Measurements from ENCODE around the gene IFNGR2. TPM values are rescaled to one million over a fixed set of nuclear protein-coding genes. Genes with fewer than 3 reads are reported as not detected.

The IFNGR2 gene
- total RNA-seq, 1 donor from 2014 or later, result 63.0 TPM

GRCh38 chr21:33390479-33390878, 12.7 kb upstream of the IFNGR2 start:
- DNase-seq (ENCODE audit: low spot score, unreplicated experiment), result no peak
- H3K27me3 Mint-ChIP-seq, result no peaks in the 10 kb centered on the region
- no peak overlapping the region for H3K27ac Mint-ChIP-seq
- H3K36me3 Mint-ChIP-seq (ENCODE audit: insufficient read depth), result no peaks in the 10 kb centered on the region
- no peak for TF ChIP-seq CTCF (IDR thresholded peaks at IDR 0.05; ENCODE audit: unreplicated experiment)
- no peak overlapping the region for H3K4me3 Mint-ChIP-seq (ENCODE audit: low read depth)
- H3K9me3 Mint-ChIP-seq (ENCODE audit: low read depth), result no peaks in the 10 kb centered on the region
- peaks cover 2% of the 10 kb centered on the region for H3K4me1 Mint-ChIP-seq (ENCODE audit: low read depth)

- Mint-ChIP-seq H3K27me3 (no peaks in the 10 kb centered on the region), H3K27ac (no peak overlapping the region), H3K4me1 (ENCODE audit: low read depth) (peaks cover 2% of the 10 kb centered on the region), H3K36me3 (ENCODE audit: insufficient read depth) (no peaks in the 10 kb centered on the region), H3K9me3 (ENCODE audit: low read depth) (no peaks in the 10 kb centered on the region), H3K4me3 (ENCODE audit: low read depth) (no peak overlapping the region)
- no peak for DNase-seq (ENCODE audit: low spot score, unreplicated experiment)
- TF ChIP-seq CTCF (IDR thresholded peaks at IDR 0.05; ENCODE audit: unreplicated experiment), result no peak
Observed at GRCh38 chr21:33391656-33392055, 11.6 kb upstream of the IFNGR2 start.

- H3K27ac Mint-ChIP-seq, result no peak overlapping the region
- peaks cover 2% of the 10 kb centered on the region for H3K4me1 Mint-ChIP-seq (ENCODE audit: low read depth)
- no peaks in the 10 kb centered on the region for H3K27me3 Mint-ChIP-seq
- no peaks in the 10 kb centered on the region for H3K9me3 Mint-ChIP-seq (ENCODE audit: low read depth)
- H3K36me3 Mint-ChIP-seq (ENCODE audit: insufficient read depth), result no peaks in the 10 kb centered on the region
- H3K4me3 Mint-ChIP-seq (ENCODE audit: low read depth), result no peak overlapping the region
- DNase-seq (ENCODE audit: low spot score, unreplicated experiment), result no peak
- no peak for TF ChIP-seq CTCF (IDR thresholded peaks at IDR 0.05; ENCODE audit: unreplicated experiment)
Observed at GRCh38 chr21:33392284-33392985, 10.8 kb upstream of the IFNGR2 start.

- Mint-ChIP-seq H3K9me3 (ENCODE audit: low read depth) (no peaks in the 10 kb centered on the region), H3K4me3 (ENCODE audit: low read depth) (no peak overlapping the region), H3K27ac (no peak overlapping the region), H3K27me3 (no peaks in the 10 kb centered on the region), H3K36me3 (ENCODE audit: insufficient read depth) (no peaks in the 10 kb centered on the region), H3K4me1 (ENCODE audit: low read depth) (peaks cover 2% of the 10 kb centered on the region)
- DNase-seq (ENCODE audit: low spot score, unreplicated experiment), result no peak
- no peak for TF ChIP-seq CTCF (IDR thresholded peaks at IDR 0.05; ENCODE audit: unreplicated experiment)
Observed at GRCh38 chr21:33393348-33393747, 9.9 kb upstream of the IFNGR2 start.

- no peaks in the 10 kb centered on the region for H3K36me3 Mint-ChIP-seq (ENCODE audit: insufficient read depth)
- no peak for DNase-seq (ENCODE audit: low spot score, unreplicated experiment)
- H3K27me3 Mint-ChIP-seq, result no peaks in the 10 kb centered on the region
- H3K4me1 Mint-ChIP-seq (ENCODE audit: low read depth), result peaks cover 2% of the 10 kb centered on the region
- H3K4me3 Mint-ChIP-seq (ENCODE audit: low read depth), result no peak overlapping the region
- TF ChIP-seq CTCF (IDR thresholded peaks at IDR 0.05; ENCODE audit: unreplicated experiment), result no peak
- H3K27ac Mint-ChIP-seq, result no peak overlapping the region
- H3K9me3 Mint-ChIP-seq (ENCODE audit: low read depth), result no peaks in the 10 kb centered on the region
Observed at GRCh38 chr21:33394260-33394659, 9.0 kb upstream of the IFNGR2 start.
